Bronchial epithelial cell (primary cell): ENCODE results near the gene CDC5L. TPM values are rescaled to one million over a fixed set of nuclear protein-coding genes. Genes with fewer than 3 reads are reported as not detected.

Experiments
- DNase-seq: peaks from one replicate; pipeline ENCODE4 v3.0.0-alpha.2; 2010; ENCODE audit warnings: low read depth
- FAIRE-seq: peaks from 2 replicates; lab custom pipeline; 2011; peaks lifted over from hg19 to GRCh38; lab: Jason Lieb, UNC
- H3K27me3 ChIP-seq: 2 replicates; pipeline ENCODE4 v1.5.1; 2011; ENCODE audit warnings: low read length; ENCODE audit not compliant: control insufficient read depth, insufficient read depth
- H3K36me3 ChIP-seq: 2 replicates; pipeline ENCODE4 v1.5.1; 2011; ENCODE audit warnings: low read length; ENCODE audit not compliant: control insufficient read depth, insufficient read depth
- H3K4me3 ChIP-seq: 2 replicates; pipeline ENCODE4 v1.5.1; 2011; ENCODE audit warnings: mild to moderate bottlenecking, low read depth, low read length, control low read depth
- CTCF ChIP-seq: IDR thresholded peaks from 2 replicates; pipeline ENCODE4 v1.5.1; 2011; ENCODE audit warnings: mild to moderate bottlenecking, moderate library complexity, low read length, control low read depth, inconsistent platforms; ENCODE audit not compliant: insufficient read depth, severe bottlenecking
- total RNA-seq: library from RNA; depleted of rRNA; stranded (reverse); fragments of >200 nt; gene quantifications from 2 replicates; pipeline ENCODE4 v1.2.1, GENCODE V29; 2014

CDC5L gene
- total RNA-seq, 1 donor from 2014 or later = 16.8 TPM

GRCh38 chr6:44381739-44382138 is 5.8 kb upstream of the CDC5L start:
- Histone ChIP-seq H3K36me3 (no peaks in the 10 kb centered on the region), H3K27me3 (no peaks in the 10 kb centered on the region), H3K4me3 (no peak overlapping the region)
- no peak for DNase-seq
- TF ChIP-seq CTCF = no peak
- no peak for FAIRE-seq

GRCh38 chr6:44386364-44386928 is 1.1 kb upstream of the CDC5L start:
- no peaks in the 10 kb centered on the region for H3K27me3 ChIP-seq
- H3K4me3 ChIP-seq = peak overlapping the region; percentile 89
- no peak for FAIRE-seq
- no peaks in the 10 kb centered on the region for H3K36me3 ChIP-seq
- no peak for DNase-seq
- no peak for TF ChIP-seq CTCF

- no peaks in the 10 kb centered on the region for H3K27me3 ChIP-seq
- no peak for TF ChIP-seq CTCF
- DNase-seq (peak; percentile 82), FAIRE-seq (no peak)
- H3K36me3 ChIP-seq = peaks cover 1% of the 10 kb centered on the region
- H3K4me3 ChIP-seq = peak overlapping the region; percentile 89
These were observed 569 bp upstream of the CDC5L start for GRCh38 chr6:44386929-44387345.

- DNase-seq = peak; percentile 12
- Histone ChIP-seq H3K36me3 (peaks cover 1% of the 10 kb centered on the region), H3K4me3 (peak overlapping the region; percentile 89), H3K27me3 (no peaks in the 10 kb centered on the region)
- no peak for FAIRE-seq
- no peak for TF ChIP-seq CTCF
These were observed 605 bp downstream of the CDC5L start for GRCh38 chr6:44388135-44388487.

GRCh38 chr6:44388887-44389286 is 1.4 kb downstream of the CDC5L start:
- Histone ChIP-seq H3K4me3 (no peak overlapping the region), H3K36me3 (peaks cover 5% of the 10 kb centered on the region), H3K27me3 (no peaks in the 10 kb centered on the region)
- DNase-seq = no peak
- FAIRE-seq = no peak
- TF ChIP-seq CTCF = no peak

GRCh38 chr6:44390158-44390683 is 2.7 kb downstream of the CDC5L start:
- no peak overlapping the region for H3K4me3 ChIP-seq
- DNase-seq (no peak), FAIRE-seq (no peak)
- peaks cover 6% of the 10 kb centered on the region for H3K36me3 ChIP-seq
- H3K27me3 ChIP-seq = no peaks in the 10 kb centered on the region
- no peak for TF ChIP-seq CTCF
